ENCODE data around the gene PCNT.

DNA sequence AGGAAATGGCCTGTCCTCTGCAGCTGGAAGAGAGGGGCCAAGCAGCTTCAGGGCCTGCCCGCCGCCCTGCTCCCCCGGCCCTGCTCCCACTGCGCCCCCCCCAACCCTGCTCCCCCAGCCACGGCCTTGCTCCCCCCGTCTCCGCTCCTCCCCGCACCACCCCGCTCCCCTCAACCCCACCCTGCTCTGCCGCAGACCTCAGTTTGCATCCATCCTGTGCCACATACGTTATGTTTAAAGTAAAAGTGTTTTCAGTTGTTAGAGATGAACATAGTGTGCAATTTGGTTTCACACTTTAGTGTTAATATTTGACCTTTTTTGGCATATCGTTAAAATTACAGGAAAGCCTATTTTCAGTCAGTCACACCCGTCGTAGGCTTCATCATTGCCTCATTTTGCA is 100.7 kb downstream of the PCNT start:
- TF ChIP-seq, protein P1, sequence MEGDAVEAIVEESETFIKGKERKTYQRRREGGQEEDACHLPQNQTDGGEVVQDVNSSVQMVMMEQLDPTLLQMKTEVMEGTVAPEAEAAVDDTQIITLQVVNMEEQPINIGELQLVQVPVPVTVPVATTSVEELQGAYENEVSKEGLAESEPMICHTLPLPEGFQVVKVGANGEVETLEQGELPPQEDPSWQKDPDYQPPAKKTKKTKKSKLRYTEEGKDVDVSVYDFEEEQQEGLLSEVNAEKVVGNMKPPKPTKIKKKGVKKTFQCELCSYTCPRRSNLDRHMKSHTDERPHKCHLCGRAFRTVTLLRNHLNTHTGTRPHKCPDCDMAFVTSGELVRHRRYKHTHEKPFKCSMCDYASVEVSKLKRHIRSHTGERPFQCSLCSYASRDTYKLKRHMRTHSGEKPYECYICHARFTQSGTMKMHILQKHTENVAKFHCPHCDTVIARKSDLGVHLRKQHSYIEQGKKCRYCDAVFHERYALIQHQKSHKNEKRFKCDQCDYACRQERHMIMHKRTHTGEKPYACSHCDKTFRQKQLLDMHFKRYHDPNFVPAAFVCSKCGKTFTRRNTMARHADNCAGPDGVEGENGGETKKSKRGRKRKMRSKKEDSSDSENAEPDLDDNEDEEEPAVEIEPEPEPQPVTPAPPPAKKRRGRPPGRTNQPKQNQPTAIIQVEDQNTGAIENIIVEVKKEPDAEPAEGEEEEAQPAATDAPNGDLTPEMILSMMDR (IDR thresholded peaks at IDR 0.05 in 4 of 5, conservative IDR thresholded peaks at IDR 0.05 in 1 of 5) = no peak
- no peak for TF ChIP-seq POLR2A (IDR thresholded peaks at IDR 0.05)
